HG03066 (cell line): ENCODE results near the gene RGS10.
"Not testable (repeated sequence)": the region's sequence is repeated elsewhere in the genome, so short reads cannot be mapped to it uniquely, and the experiment has no call there.

ENCODE experiments used
- ATAC-seq: cut with Tn5 transposase; IDR thresholded peaks from one replicate; pipeline ENCODE4 v1.9.1; 2021; ENCODE audit warnings: low read depth; ENCODE audit not compliant: unreplicated experiment

RGS10 gene

GRCh38 chr10:119473771-119474170 is 68.7 kb downstream of the RGS10 start:
- ATAC-seq, result no peak

- no peak for ATAC-seq
These were observed 71.4 kb downstream of the RGS10 start for GRCh38 chr10:119470920-119471702.

GRCh38 chr10:119469846-119470245 is 72.7 kb downstream of the RGS10 start:
- no peak for ATAC-seq

- ATAC-seq, result no peak
These were observed 73.2 kb downstream of the RGS10 start for GRCh38 chr10:119469325-119469707.

- ATAC-seq, result no peak
These were observed 73.8 kb downstream of the RGS10 start for GRCh38 chr10:119468542-119469324.

GRCh38 chr10:119466655-119467054 is 75.9 kb downstream of the RGS10 start:
- no peak for ATAC-seq

- no peak for ATAC-seq
These were observed 76.4 kb downstream of the RGS10 start for GRCh38 chr10:119466076-119466475.

GRCh38 chr10:119465085-119465484 is 77.4 kb downstream of the RGS10 start:
- no peak for ATAC-seq

- not testable (repeated sequence) for ATAC-seq
These were observed 79.3 kb downstream of the RGS10 start for GRCh38 chr10:119463195-119463594.

GRCh38 chr10:119462773-119463172 is 79.7 kb downstream of the RGS10 start:
- ATAC-seq, result no peak

- no peak for ATAC-seq
These were observed 80.6 kb downstream of the RGS10 start for GRCh38 chr10:119461923-119462322.

GRCh38 chr10:119461380-119461779 is 81.1 kb downstream of the RGS10 start:
- no peak for ATAC-seq

- no peak for ATAC-seq
These were observed 81.9 kb downstream of the RGS10 start for GRCh38 chr10:119460369-119461195.

GRCh38 chr10:119459681-119460340 is 82.7 kb downstream of the RGS10 start:
- no peak for ATAC-seq

- ATAC-seq, result no peak
These were observed 84.4 kb downstream of the RGS10 start for GRCh38 chr10:119457966-119458766.

GRCh38 chr10:119456435-119456810 is 86.1 kb downstream of the RGS10 start:
- no peak for ATAC-seq

- no peak for ATAC-seq
These were observed 86.7 kb downstream of the RGS10 start for GRCh38 chr10:119455609-119456434.

GRCh38 chr10:119454990-119455389 is 87.5 kb downstream of the RGS10 start:
- ATAC-seq, result no peak

GRCh38 chr10:119454316-119454715 is 88.2 kb downstream of the RGS10 start:
- ATAC-seq, result no peak
